ENCODE results near the gene GPER1. TPM values are rescaled to one million over a fixed set of nuclear protein-coding genes. Genes with fewer than 3 reads are reported as not detected.
"Not testable (repeated sequence)": the region's sequence is repeated elsewhere in the genome, so short reads cannot be mapped to it uniquely, and the experiment has no call there.

Gene GPER1
- total RNA-seq, 1 experiment from 2014 or later: 0.40 TPM

GRCh38 chr7:1141651-1142050 is 53.7 kb downstream of the GPER1 start:
- no peak for DNase-seq (ENCODE audit: low read depth)

- no peak for DNase-seq (ENCODE audit: low read depth)
These were observed 54.2 kb downstream of the GPER1 start for GRCh38 chr7:1142051-1142635.

DNA sequence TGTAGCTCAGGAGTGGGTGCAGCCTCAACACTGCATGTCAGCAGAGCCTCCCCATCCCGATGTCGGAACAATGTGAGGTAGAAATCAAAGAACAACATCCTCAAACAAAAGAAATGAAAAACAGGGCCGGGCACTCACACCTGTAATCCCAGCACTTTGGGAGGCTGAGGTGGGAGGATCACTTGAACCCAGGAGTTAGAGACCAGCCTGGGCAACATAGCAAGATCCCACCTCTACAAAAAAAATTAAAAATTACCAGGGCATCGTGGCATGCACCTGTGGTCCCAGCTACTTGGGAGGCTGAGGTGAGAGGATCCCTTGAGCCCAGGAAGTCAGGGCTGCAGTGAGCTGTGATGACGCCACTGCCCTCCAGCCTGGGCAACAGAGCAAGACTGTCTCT is 55.1 kb downstream of the GPER1 start:
- DNase-seq (ENCODE audit: low read depth): not testable (repeated sequence)

Other genes starting within 250 kb of the GPER1 start
- 50.1 and 50.2 TPM in 2 replicates for gene GET4, start 211.6 kb upstream of the GPER1 start, total RNA-seq (2014; rRNA removed; shearing (Covaris generic))
- gene ADAP1, start 133.4 kb upstream of the GPER1 start, total RNA-seq (2014; rRNA removed; shearing (Covaris generic)): 1.3 and 5.9 TPM in 2 replicates
- gene COX19, start 112.6 kb upstream of the GPER1 start, total RNA-seq (2014; rRNA removed; shearing (Covaris generic)): 8.9 and 11.5 TPM in 2 replicates
- not detected in 2 replicates for gene CYP2W1, start 104.9 kb upstream of the GPER1 start, total RNA-seq (2014; rRNA removed; shearing (Covaris generic))
- 0.17 and 1.1 TPM in 2 replicates for gene GPR146, start 43.6 kb upstream of the GPER1 start, total RNA-seq (2014; rRNA removed; shearing (Covaris generic))
- 51.4 and 57.3 TPM in 2 replicates for gene ZFAND2A, start 72.1 kb downstream of the GPER1 start, total RNA-seq (2014; rRNA removed; shearing (Covaris generic))
- gene UNCX, start 144.8 kb downstream of the GPER1 start, total RNA-seq (2014; rRNA removed; shearing (Covaris generic)): not detected in 2 replicates

All from Daoy (cell line).